COLO668 (cell line): ENCODE measurements around the gene FAM168B.

Experiments
- DNase-seq: peaks from one replicate; lab custom pipeline; 2025; ENCODE audit not compliant: unreplicated experiment; lab: John Stamatoyannopoulos, UW

Gene FAM168B

DNA sequence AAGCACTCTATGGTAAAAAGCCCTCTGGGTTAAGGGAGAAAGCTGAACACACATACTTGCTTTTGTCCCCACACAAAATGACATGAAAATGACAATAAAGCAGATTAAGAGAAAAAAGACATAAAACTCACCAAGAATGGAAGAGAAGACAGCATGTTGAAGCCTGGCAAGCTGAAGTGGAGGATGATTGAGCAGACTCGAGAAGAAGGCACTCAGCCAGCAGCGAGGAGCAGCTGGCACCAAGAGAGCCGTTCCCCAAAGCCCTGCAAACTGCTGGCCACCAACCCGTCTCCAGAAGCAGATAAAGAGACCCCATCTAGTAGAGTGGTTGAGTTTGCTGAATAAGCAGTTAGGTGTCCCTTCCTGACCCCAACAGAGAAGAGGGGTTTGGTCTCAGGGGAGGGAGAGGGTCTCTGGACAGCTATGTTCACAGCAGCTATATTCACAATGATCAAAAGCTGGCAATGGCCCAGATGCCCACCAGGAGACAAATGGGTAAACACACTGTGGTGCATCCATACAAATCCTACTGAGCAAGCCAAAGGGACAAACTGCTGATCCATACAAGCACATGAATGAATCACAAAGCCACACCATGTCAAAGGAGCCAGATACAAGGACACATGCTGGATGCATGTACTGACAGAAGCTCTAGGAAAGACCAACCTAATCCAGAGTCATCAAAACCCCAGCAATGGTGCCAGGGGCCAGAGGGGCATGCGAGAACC, 36.9 kb downstream of the FAM168B start:
- DNase-seq = no peak

DNA sequence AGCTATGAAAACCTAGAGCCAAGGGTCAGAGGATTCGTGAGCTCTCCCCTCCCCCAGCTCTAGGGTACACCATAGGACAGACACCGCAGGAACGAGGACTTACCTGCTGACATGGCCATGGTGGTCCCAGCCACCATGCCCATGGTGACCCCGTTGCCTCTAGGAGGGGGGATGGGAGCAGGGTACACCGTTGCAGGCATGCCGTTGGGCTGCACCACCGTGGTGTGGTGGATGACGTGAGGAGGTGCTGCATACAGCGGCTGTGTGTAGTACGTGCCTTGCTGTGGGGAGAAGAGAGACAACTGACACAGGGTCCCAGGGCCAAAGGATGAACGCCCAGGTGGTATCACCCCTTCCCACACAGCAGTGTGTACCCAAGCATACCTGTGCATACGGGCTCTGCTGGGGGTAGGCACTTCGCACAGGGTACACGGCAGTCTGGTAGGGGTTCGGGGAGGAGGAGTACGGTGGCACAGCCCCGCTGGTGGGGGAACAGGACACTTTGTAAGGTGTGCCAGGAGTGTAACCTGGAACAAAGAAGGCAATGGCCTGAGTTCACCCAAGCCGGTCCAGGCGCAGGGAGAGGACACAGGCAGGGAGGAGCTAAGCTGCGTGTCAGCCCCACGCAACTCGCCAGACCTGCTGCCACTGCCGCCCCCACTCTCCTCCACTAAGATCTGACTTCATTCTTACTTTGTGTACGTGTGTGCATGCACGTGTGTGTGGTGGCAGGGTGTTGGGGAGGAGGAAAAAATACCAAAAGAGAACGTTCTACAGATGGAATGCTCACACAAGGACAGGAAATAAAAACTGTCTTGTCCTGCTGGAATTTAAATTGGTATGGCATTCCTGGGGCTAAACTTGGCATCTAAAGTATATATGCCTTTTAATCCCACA, 37.8 kb downstream of the FAM168B start:
- no peak for DNase-seq

DNA sequence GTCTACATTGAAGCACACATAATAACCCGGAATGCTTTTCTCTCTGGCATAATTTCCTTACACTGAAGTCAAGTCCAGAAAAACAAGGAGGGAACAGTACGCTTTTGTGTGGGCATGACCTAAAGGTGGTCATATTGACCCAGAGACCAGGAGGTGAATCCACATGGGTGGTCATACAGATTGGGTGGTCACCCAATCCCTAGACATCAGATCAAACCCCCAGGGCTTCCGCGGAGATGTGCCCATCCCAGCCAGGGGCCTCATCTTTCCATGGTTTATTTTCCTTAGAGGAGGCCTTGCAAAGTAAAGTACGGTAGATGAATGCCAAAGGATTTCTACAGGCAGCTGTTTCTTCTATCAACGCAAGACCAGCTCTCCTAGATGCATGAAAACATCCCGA, 38.8 kb downstream of the FAM168B start:
- DNase-seq = no peak

DNA sequence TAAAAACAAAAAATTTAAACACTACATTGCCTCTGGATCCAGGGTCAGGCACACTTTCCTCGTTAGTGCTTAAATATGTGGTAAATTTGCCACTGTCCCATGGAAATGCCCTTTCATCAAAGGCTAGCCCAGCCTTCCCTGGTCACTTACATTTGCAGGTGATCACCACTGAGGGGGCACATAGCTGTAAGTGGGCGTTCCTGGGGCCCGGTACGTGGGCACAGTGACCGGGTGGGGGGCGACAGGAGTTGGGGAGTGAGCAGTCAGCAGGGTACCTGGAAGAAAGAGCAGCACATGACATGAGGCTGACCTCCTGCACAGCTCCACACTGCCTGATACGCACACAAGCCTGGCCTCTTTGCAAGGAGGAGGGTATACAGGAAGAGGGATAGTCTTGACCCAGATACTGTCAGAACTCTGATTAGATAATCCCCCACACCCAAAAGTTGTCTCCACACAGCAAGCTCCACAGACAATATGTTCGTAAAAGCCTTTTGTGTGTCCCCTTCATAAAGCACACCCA, 40.5 kb downstream of the FAM168B start:
- DNase-seq = no peak

DNA sequence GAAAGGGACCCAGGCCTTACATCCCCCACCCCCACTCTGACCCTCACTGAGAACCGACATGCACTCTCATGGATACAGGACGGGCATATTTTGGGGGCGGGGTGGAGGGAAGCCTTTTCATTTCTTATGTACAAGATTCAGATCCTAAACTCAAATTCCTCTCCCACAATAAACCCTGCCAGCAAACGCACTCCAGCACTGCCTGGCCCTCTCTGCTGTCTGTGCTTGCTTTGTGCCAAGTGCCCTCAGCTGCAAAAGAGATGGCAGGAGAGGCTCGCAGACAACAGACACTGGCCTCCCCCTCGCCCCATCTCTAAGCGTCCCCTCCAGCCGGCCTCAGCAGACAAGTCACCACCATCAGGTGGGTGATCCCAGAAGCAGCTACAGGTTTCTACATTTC, 42.4 kb downstream of the FAM168B start:
- DNase-seq = no peak

DNA sequence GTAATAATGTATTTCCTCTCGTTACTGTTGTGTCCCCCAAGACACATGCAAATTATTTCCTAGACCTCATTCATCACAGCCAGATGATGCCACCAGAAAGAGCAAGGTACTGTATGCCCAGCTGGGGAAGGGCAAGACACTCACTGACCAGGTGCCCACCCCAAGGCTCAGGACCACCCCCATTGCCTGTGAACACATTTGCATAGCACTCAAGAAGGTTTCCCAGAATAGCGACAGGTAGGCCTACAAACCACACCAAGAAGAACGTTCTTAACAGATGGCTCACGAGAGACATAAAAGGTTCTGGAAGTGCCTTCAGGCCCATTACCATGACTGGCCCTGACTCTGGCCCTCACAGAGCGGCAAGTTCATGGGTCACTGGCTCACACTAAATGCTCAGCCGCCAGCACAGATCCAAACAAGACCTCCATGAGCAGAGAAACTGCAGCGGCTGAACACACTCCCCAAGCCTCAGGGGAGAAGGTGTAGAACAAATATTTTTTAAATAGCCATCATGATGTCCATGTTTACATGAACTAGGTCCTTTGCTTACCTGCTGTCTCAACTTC, 44.0 kb downstream of the FAM168B start:
- DNase-seq = no peak

DNA sequence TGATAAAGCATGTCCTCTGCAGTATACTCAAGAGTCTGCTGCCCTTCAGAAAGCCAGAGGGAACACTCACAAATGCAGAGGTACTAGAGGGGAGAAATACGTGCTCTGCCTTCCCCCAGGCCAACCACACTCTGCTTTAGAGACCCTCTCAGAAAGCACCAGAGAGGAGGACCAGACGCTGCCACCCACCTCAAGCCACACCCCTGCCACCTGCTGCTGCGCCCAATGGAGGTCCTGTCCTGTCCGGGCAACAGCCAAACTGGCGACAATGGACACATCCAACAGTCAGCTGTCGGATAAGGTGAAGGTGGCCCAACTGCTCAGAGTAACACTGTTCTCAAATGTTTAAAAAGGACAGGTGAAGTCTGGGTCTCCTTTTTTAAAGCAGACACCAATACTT, 44.6 kb downstream of the FAM168B start:
- DNase-seq = no peak

DNA sequence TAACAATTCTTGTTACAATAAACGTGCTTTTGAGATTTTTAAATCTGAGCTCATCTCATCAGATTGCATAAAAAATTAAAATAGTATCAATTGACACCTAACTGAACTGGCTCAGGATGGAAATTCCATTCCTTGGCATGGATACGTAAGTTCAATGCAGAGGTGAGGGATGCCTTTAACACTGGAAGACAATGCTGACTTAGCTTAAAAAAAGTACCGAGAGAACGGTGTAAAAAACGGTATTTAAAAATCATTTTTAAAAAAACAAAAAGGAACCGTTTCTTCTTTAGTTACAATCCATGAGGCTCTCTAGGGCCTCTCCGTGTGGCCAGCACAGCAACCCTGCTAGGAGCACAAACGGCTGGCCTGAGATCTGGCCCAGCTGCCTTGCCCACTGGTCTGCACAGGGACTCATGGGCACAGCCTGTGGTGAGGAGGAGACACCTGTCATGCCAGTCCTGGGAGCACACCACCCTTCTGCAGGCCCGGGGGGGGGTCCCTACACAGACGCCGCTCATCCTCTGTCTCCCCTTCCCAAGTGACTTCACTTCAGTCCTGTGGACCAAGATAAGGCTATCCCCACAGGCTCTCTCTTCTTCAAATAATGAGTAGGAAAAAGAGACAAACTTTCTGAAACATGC, 45.2 kb downstream of the FAM168B start:
- no peak for DNase-seq

DNA sequence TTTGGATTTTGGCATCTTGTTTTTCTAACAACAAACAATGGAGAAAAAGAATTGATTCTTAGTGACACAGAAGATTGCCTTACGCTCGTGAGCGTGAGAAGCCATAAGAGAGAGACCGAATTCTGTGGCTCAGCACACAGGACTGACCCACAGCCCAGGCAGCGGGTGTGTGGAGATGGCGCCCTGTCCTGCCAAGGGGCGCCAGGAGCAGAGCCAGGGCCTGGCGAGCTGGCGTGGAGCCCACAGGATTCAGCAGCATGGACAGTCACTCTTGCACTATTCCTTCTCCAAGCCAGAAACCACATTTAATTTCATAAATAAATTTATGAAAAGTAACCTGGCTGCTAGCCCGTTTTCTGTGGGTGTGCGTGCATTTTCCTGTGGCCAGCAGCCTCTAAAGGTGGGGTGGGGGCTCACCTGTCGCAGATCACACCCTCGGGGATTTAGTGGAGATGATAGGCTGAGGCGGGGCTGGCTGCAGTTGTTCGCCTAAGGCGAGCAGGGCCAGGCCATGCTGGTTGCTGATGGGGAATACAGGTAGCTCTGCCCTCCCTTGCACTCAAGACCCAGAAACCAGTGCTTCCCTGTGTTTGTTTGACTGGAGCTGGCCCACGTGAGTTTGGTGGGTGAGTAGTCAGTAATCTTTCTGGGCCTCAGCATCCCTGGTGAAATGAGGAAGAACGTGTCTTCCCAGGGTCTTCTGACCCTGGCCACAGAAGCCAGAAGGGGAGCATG, 46.2 kb downstream of the FAM168B start:
- no peak for DNase-seq

DNA sequence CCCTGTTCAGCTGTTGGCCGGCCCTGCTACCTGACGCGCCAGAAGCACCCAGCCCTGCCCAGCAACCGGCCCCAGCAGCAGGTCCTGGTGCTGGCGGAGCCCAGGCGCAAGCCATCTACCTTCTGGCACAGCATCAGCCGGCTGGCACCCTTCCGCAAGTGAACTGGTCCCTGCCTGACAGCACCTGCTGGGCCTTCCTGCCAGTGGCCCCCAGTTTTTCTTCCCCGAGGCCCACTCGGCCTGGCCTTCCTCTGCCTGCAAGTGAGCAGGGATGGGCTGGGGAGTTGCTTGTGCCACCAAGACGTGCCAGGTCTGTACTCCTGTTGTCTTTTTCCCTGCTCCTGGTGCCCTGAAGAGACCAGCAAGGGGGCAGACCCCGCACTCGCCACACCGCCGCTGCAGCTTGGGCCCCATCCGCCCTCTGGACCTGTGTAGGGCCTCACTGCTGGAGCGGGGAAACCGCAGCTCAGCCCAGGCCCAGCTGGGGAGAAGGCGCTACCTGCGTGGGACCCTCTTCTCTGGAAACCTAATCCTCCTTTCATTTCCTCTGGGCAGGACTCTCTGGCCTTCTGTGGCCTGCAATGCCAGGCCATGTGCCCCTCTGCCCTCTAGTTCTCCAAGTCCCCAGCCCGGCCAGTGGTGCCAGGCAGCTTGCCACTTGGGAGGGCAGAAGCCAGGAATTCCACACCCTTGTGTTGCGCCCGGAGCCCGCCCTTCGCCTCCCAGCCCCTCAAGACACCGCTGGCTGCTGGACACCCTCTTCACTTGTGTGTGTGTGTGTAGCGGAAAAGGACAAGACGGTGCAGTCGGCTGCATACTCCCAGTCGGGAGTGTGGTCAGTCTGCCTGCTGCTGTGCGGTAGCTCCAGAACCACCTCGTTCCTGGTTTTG, 47.0 kb downstream of the FAM168B start:
- DNase-seq = no peak

GRCh38 chr2:131045286-131046027, 47.8 kb downstream of the FAM168B start:
- DNase-seq = no peak

- no peak for DNase-seq
Observed at GRCh38 chr2:131044757-131045150, 48.5 kb downstream of the FAM168B start.

- DNase-seq = no peak
Observed at GRCh38 chr2:131044075-131044756, 49.0 kb downstream of the FAM168B start.

DNA sequence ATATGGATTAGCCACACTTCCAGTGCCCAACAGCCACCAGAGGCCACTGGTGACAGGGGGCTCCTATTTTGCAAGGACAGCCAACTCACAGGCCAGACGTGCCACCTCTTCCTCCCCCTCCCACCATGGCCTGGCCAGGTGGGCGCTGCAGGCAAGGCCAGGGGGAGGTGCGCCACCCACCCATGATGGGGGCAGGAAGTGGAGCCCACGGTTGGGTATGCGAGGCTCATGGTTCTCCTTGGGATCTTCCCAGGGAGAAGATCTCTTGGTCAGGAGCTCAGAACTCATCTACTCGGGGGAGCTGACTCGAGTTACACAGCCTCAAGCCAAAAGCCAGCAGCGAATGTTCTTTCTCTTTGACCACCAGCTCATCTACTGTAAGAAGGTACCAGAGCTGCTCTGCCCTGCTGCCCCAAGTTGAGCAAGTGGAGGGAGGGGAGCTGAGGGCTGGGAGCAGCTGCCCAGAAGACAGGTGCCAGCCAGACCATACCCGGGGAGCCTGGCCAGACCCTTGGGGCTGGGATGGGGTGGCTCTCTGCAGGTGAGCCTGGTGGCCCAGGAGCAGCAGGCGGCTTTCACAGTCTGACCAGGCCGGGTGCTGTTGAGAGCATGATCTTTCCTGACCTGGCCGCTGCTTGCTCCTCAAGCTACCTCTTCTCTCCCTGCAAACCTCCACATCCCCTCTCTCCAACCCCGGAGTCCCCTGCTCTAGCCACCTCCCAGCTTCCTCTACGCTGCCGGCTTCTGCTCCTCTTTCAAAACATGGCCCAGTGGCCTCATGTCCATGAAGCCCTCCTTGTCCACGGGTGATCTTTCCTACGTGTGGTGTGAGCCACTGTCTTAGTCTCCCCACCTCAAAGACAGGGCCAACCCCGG, 49.8 kb downstream of the FAM168B start:
- DNase-seq = no peak

DNA sequence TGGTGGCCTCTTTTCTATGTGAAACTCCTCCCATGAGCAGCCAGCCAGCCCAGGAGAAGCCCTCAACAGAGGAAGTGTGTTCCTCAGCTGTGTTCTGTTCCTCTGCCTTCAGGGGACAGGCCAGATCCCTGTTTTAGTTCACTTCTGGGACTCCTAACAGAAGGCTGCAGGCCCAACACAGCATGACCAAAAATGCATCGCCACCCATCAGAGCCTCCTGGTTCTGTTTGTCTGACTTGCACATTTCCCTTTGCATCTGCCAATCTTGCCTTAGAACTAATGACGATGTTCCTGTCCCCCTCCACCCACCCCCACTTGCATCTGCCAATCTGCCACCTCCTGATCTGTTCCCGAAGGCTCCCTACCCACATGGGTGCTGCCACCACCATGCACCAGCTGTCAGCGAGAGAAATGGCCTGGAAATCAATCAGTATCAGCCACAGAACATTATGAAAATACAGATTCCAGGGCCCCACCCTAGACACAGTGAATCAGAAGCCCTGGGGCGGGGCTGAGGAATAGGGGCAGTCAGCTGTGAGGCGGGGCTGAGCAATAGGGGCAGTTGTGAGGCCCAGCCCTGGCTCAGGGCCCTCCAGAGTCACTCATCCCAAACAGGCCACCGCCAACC, 51.0 kb downstream of the FAM168B start:
- no peak for DNase-seq

DNA sequence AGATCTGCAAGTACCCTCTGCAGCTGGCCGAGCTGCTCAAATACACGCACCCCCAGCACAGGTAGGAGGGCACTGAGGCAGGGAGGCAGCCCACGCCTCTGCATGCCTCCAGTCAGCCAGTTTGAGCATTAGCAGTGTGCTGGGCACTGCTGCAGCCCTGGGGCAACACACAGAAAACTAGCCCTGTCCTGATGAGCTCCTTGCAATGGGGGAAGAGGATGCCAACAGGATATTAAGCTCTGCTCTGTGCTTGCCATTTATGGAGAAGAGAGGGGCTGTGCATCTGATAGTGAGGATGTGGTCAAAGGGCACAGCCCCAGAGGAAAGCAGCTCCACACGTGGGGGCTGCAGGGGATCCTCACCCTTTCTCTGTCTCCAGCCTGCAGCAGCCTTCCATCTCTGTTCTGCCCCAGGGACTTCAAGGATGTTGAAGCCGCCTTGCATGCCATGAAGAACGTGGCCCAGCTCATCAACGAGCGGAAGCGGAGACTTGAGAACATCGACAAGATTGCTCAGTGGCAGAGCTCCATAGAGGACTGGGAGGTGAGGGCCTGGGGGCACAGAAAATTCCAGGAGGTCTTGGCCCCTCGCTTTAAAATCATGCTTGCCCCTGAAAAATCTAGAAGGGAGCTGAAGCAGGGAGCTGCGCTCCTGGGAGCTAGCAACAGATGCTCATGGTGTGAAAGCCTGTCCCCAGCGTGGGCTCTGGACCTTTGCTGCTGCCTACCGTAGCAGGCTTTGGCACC, 51.7 kb downstream of the FAM168B start:
- no peak for DNase-seq
